Right lobe of liver (tissue), 6 donors: ENCODE measurements around the gene PDE4B. TPM values are rescaled to one million over a fixed set of nuclear protein-coding genes. Genes with fewer than 3 reads are reported as not detected.

Experiments
- ATAC-seq, 4 donors: fragments of 200-7000 bp; cut with Tn5 transposase; one replicate each; pipeline ENCODE4 v1.9.1; 2020; ENCODE audit warnings: mild to moderate bottlenecking in 4 of 4, moderate library complexity in 4 of 4
- DNase-seq, 3 donors: peaks; one replicate each; pipeline ENCODE4 v3.0.0-alpha.2; 2020
- H3K27ac ChIP-seq, 3 donors: fragments of 200-600 bp; one replicate each; pipeline ENCODE4 v1.8.0; 2022
- H3K27me3 ChIP-seq, 2 donors: fragments of 200-600 bp; one replicate each; pipeline ENCODE4 v1.8.0; 2022
- H3K36me3 ChIP-seq, 4 donors: fragments of 200-600 bp; sonication (generic) in 1 of 4; one replicate each; pipeline versions ENCODE4 v1.5.1 to v1.8.0; 2017 to 2022; ENCODE audit warnings: control low read depth in 1 of 4
- H3K4me1 ChIP-seq, 4 donors: fragments of 200-600 bp; sonication (generic) in 1 of 4; one replicate each; pipeline versions ENCODE4 v1.5.1 to v1.8.0; 2017 to 2022; ENCODE audit warnings: control low read depth in 1 of 4
- H3K4me3 ChIP-seq, 3 donors: fragments of 200-600 bp; one replicate each; pipeline ENCODE4 v1.8.0; 2022
- H3K9me3 ChIP-seq, 4 donors: fragments of 200-600 bp; sonication (generic) in 1 of 4; one replicate each; pipeline versions ENCODE4 v1.5.1 to v1.8.0; 2017 to 2022; ENCODE audit warnings: control low read depth in 1 of 4
- POLR2A ChIP-seq: fragments of 450-650 bp; IDR thresholded peaks from one replicate; pipeline ENCODE4 v1.6.1; 2017; ENCODE audit warnings: antibody characterized with exemption, mild to moderate bottlenecking
- WGBS: methylation state at CpG from one replicate; pipeline ENCODE4 v1.1.6; 2018; ENCODE audit warnings: low coverage, low lambda C conversion rate; ENCODE audit not compliant: insufficient coverage; ENCODE audit errors: missing lambda C conversion rate; 5-methylcytosine and 5-hydroxymethylcytosine counted together
- intact Hi-C, 2 donors: fragments of 100-400 bp; cut with DNase I; formaldehyde crosslinking; loops; one replicate each; pipeline versions ENCODE4 v1.11.2 to v1.14.1; 2022
- total RNA-seq, 6 experiments: library from RNA; depleted of rRNA in 2 of 6; stranded (reverse); fragments of >200 nt in 2 of 6; fragmentation: NEBNext Ultra II Directional in 3 of 6; extraction: Animal tissue kit (Norgen Biotek cat#: 25700) in 3 of 6; gene quantifications; one replicate each; pipeline versions ENCODE4 v1.1.0 to v1.2.4, GENCODE V29; 2016 to 2023
- TF ChIP-seq, protein P1 (sequence below), 4 donors: fragments of 200-600 bp in 3 of 4; fragments of 450-650 bp in 1 of 4; IDR thresholded peaks; one replicate each; pipeline versions ENCODE4 v1.5.1 to v1.8.0; 2016 to 2022; ENCODE audit warnings: antibody characterized with exemption in 4 of 4, mild to moderate bottlenecking in 2 of 4
- donor health status: DM: no; HTN: yes; CAD: no.
- donor health status: DM: no; HTN: no; CAD: no.
- donor health status: DM: no; HTN: no; CAD: no.
- donor health status: DM: no; HTN: yes; CAD: no.
- donor health status: DM: no; HTN: yes; CAD: no.

The PDE4B gene
- total RNA-seq, 6 experiments from 2014 or later, result 1.4 to 6.4 (median 2.4) TPM

DNA sequence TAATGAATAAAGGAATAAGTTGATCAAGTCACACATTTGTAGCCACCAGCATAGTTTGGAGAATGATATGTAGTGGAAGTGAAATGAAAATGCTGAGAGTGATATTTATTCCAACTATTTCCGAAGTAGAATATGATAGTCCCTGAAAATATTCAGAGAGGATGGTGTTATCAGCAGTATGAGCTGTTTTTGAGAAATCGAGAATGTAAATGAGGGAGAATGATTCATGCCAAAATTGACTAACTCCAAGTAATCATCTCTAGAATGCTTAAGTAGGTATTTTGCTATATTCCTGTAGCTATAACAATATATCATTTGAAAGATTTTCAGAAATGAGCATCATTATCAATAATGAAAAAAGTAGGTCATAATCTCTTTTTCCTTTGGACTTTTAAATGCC, 178.9 kb downstream of the PDE4B start:
- 33% methylated on average over 2 of the region's 2 CpGs for WGBS
- intact Hi-C loops, result no loop called here
- no peak for TF ChIP-seq POLR2A
- TF ChIP-seq, protein P1, sequence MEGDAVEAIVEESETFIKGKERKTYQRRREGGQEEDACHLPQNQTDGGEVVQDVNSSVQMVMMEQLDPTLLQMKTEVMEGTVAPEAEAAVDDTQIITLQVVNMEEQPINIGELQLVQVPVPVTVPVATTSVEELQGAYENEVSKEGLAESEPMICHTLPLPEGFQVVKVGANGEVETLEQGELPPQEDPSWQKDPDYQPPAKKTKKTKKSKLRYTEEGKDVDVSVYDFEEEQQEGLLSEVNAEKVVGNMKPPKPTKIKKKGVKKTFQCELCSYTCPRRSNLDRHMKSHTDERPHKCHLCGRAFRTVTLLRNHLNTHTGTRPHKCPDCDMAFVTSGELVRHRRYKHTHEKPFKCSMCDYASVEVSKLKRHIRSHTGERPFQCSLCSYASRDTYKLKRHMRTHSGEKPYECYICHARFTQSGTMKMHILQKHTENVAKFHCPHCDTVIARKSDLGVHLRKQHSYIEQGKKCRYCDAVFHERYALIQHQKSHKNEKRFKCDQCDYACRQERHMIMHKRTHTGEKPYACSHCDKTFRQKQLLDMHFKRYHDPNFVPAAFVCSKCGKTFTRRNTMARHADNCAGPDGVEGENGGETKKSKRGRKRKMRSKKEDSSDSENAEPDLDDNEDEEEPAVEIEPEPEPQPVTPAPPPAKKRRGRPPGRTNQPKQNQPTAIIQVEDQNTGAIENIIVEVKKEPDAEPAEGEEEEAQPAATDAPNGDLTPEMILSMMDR (IDR thresholded peaks at IDR 0.05), result no peak
- ATAC-seq, result no peak
- H3K9me3 ChIP-seq, result peaks cover 0 to 5% (median 0%) of the 10 kb centered on the region in 4 donors
- no peak overlapping the region for H3K4me3 ChIP-seq
- no peak for DNase-seq
- H3K36me3 ChIP-seq, result no peaks in the 10 kb centered on the region
- H3K27me3 ChIP-seq, result no peaks in the 10 kb centered on the region
- H3K4me1 ChIP-seq, result no peaks in the 10 kb centered on the region
- H3K27ac ChIP-seq, result no peak overlapping the region

DNA sequence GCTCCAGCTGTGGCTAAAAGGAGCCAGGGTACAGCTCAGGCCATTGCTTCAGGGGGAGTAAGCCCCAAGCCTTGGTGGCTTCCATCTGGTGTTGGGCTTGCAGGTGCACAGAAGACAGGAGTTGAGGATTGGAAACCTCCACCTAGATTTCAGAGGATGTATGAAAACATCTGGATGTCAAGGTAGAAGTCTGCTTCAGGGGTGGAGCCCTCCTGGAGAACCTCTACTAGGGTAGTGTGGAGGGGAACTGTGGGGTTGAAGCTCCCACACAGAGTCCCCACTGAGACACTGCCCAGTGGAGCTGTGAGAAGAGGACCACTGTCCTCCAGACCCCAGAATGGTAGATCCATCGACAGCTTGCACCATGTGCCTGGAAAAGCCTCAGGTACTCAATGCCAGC, 183.0 kb downstream of the PDE4B start:
- intact Hi-C loops, result no loop called here
- Histone ChIP-seq H3K27me3 (no peaks in the 10 kb centered on the region), H3K9me3 (peaks cover 0 to 5% (median 0%) of the 10 kb centered on the region in 4 donors), H3K4me3 (no peak overlapping the region), H3K27ac (no peak overlapping the region), H3K36me3 (no peaks in the 10 kb centered on the region), H3K4me1 (no peaks in the 10 kb centered on the region)
- TF ChIP-seq, protein P1 (IDR thresholded peaks at IDR 0.05), result no peak
- no peak for TF ChIP-seq POLR2A
- DNase-seq (no peak), ATAC-seq (no peak)
- WGBS, result no CpG with 5 or more reads among the region's 1 CpG

DNA sequence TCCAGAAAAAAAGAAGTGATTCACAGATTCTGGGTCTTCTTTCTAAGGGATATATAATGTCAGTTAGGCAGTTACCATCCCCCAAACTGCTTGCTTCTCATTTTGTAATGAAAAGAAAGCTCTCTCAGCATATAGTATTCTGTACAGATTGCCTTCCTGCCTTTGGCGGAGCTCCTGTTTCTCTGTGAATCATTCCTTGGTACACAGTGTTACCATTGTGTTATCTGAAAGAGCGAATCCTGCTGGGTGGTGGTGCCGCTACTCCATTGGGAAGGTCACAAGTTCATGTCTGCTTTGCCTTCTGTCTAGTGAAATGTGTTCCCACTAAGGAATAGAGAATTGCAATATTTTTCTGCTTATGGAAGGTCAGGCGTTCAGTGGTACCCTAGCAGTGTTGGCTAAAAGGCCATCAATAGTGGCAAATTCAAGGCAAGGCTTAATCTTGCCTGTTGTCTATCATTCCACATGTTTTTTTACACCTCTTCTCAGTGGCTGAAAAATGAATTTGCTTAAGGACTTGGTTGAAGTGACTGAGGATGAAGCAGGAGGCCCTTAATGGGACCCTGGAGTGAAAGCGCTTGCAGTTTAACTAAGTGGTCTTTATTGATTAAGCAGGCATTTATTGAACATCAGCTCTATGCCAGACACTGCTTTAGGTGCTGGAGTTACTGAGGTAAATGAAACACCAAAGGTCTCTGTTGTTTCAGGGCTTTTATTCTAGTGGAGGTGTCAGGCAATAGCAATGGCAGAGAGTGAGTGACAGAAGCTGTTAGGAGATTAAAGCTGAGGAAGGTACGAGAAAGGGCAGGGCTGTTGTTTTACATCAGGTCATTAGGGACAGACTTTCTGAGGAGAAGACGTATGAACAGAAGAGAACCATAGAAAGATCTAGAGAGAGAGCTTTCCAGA, 186.7 kb downstream of the PDE4B start:
- no peak for TF ChIP-seq POLR2A
- TF ChIP-seq, protein P1 (IDR thresholded peaks at IDR 0.05), result no peak
- ATAC-seq (peak in 1 of 4 donors; percentile 29), DNase-seq (no peak)
- Histone ChIP-seq H3K4me3 (no peak overlapping the region), H3K27ac (no peak overlapping the region), H3K36me3 (no peaks in the 10 kb centered on the region), H3K9me3 (peaks cover 0 to 5% (median 0%) of the 10 kb centered on the region in 4 donors), H3K4me1 (no peaks in the 10 kb centered on the region), H3K27me3 (no peaks in the 10 kb centered on the region)
- intact Hi-C loops, result no loop called here
- 57% methylated on average over 6 of the region's 7 CpGs for WGBS

DNA sequence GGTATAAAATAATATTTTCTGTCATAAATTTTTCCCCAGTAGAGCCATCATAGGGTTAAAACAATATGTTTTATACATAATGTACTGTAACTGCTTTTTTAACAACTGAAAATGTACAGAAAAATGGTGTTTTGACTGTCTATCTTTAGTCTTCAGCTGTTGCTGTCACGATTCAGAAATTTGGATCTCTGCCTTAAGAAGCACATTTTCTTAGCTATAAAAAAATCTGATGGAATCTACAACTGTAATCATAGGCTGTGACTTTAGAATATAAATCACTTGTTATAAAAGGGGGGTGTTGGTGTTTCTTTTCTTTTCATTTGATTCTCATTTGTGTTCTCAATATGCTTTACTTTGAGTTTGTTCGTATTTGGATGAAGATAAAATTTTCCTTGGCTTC, 187.5 kb downstream of the PDE4B start:
- intact Hi-C loops, result no loop called here
- H3K4me3 ChIP-seq, result no peak overlapping the region
- no peak overlapping the region for H3K27ac ChIP-seq
- TF ChIP-seq POLR2A, result no peak
- TF ChIP-seq, protein P1 (IDR thresholded peaks at IDR 0.05), result no peak
- H3K9me3 ChIP-seq, result peaks cover 0 to 5% (median 0%) of the 10 kb centered on the region in 4 donors
- no peaks in the 10 kb centered on the region for H3K4me1 ChIP-seq
- H3K27me3 ChIP-seq, result no peaks in the 10 kb centered on the region
- WGBS, result 67% methylated on average over 2 of the region's 2 CpGs
- no peak for ATAC-seq
- H3K36me3 ChIP-seq, result no peaks in the 10 kb centered on the region
- no peak for DNase-seq
